Neural cell (in vitro differentiated cells): Measurements from ENCODE around the gene MAML3. TPM values are rescaled to one million over a fixed set of nuclear protein-coding genes. Genes with fewer than 3 reads are reported as not detected.

Source experiments
- H2AFZ ChIP-seq: fragments of 200-600, 300-800 bp; sonication (generic), shearing (Covaris generic); 2 replicates; pipeline ENCODE4 v1.6.0; 2014; ENCODE audit warnings: low read depth, mild to moderate bottlenecking, antibody characterized with exemption, low read length, moderate library complexity
- H3F3A ChIP-seq: fragments of 200-600 bp; shearing (Covaris generic); 2 replicates; pipeline ENCODE4 v1.6.1; 2016; ENCODE audit warnings: mild to moderate bottlenecking, moderate library complexity, mixed read lengths, antibody characterized with exemption, low read length; ENCODE audit not compliant: insufficient read depth, poor library complexity, severe bottlenecking
- H3K27ac ChIP-seq: fragments of 200-600, 300-800 bp; sonication (generic), shearing (Covaris generic); 2 replicates; pipeline ENCODE4 v1.5.1; 2014; ENCODE audit warnings: mild to moderate bottlenecking, low read length, moderate library complexity
- H3K27me3 ChIP-seq: fragments of 300-800, 200-600 bp; sonication (generic), shearing (Covaris generic); 2 replicates; pipeline ENCODE4 v1.6.0; 2014; ENCODE audit warnings: mild to moderate bottlenecking, low read depth, low read length, moderate library complexity; ENCODE audit not compliant: insufficient read depth
- H3K36me3 ChIP-seq: fragments of 300-800, 200-600 bp; sonication (generic), shearing (Covaris generic); 2 replicates; pipeline ENCODE4 v1.5.1; 2014; ENCODE audit warnings: mild to moderate bottlenecking, antibody characterized with exemption, low read length, moderate library complexity; ENCODE audit not compliant: insufficient read depth
- H3K4me2 ChIP-seq: fragments of 300-800, 200-600 bp; sonication (generic), shearing (Covaris generic); 2 replicates; pipeline ENCODE4 v1.6.0; 2014; ENCODE audit warnings: mild to moderate bottlenecking, low read length
- H3K4me3 ChIP-seq: fragments of 300-800, 200-600 bp; sonication (generic), shearing (Covaris generic); 2 replicates; pipeline ENCODE4 v1.5.1; 2014; ENCODE audit warnings: mild to moderate bottlenecking, low read length, moderate library complexity
- H3K79me2 ChIP-seq: fragments of 200-600 bp; shearing (Covaris generic); replicated peaks from 2 replicates; pipeline ENCODE4 v1.6.0; 2014; ENCODE audit warnings: mild to moderate bottlenecking, low read length, moderate library complexity; ENCODE audit not compliant: insufficient read depth
- H3K9ac ChIP-seq: fragments of 300-800, 200-600 bp; sonication (generic), shearing (Covaris generic); 2 replicates; pipeline ENCODE4 v1.6.1; 2016; ENCODE audit warnings: mild to moderate bottlenecking, low read length, mixed read lengths
- H3K9me2 ChIP-seq: fragments of 200-600 bp; shearing (Covaris generic); 2 replicates; pipeline ENCODE4 v1.6.1; 2016; ENCODE audit warnings: mild to moderate bottlenecking, low read length, mixed read lengths; ENCODE audit not compliant: insufficient read depth
- H3K9me3 ChIP-seq: fragments of 200-600, 300-800 bp; sonication (generic), shearing (Covaris generic); 2 replicates; pipeline ENCODE4 v1.6.1; 2016; ENCODE audit warnings: mild to moderate bottlenecking, mixed run types, low read length, moderate library complexity, mixed read lengths
- H4K20me1 ChIP-seq: fragments of 200-600 bp; shearing (Covaris generic); 2 replicates; pipeline ENCODE4 v1.6.1; 2016; ENCODE audit warnings: mild to moderate bottlenecking, mixed run types; ENCODE audit not compliant: insufficient read depth
- CTCF ChIP-seq: fragments of 450-650 bp; IDR thresholded peaks from 2 replicates; pipeline ENCODE4 v1.5.1; 2014; ENCODE audit warnings: antibody characterized with exemption, mild to moderate bottlenecking, moderate library complexity; ENCODE audit not compliant: poor library complexity, severe bottlenecking
- EP300 ChIP-seq: fragments of 450-650 bp; conservative IDR thresholded peaks from 2 replicates; pipeline ENCODE4 v1.6.1; 2014; ENCODE audit warnings: antibody characterized with exemption, mild to moderate bottlenecking, moderate library complexity; ENCODE audit not compliant: poor library complexity, severe bottlenecking
- EZH2 ChIP-seq: fragments of 200-600, 300-800 bp; shearing (Covaris generic), sonication (generic); IDR thresholded peaks from 2 replicates; pipeline ENCODE4 v1.6.1; 2014; ENCODE audit warnings: antibody characterized with exemption, low read length, borderline replicate concordance, mild to moderate bottlenecking; ENCODE audit not compliant: insufficient read depth, poor library complexity, severe bottlenecking
- MXI1 ChIP-seq: fragments of 450-650 bp; conservative IDR thresholded peaks from 2 replicates; pipeline ENCODE4 v1.6.1; 2014; ENCODE audit warnings: antibody characterized with exemption, mild to moderate bottlenecking; ENCODE audit not compliant: poor library complexity, severe bottlenecking
- RAD21 ChIP-seq: fragments of 450-650 bp; conservative IDR thresholded peaks from 2 replicates; pipeline ENCODE4 v1.6.1; 2014; ENCODE audit warnings: antibody characterized with exemption, mild to moderate bottlenecking, moderate library complexity
- REST ChIP-seq: IDR thresholded peaks from 2 replicates; pipeline ENCODE4 v1.6.1; 2012; ENCODE audit warnings: borderline replicate concordance
- SMC3 ChIP-seq: fragments of 450-650 bp; conservative IDR thresholded peaks from 2 replicates; pipeline ENCODE4 v1.6.1; 2014; ENCODE audit warnings: antibody characterized with exemption, mild to moderate bottlenecking, moderate library complexity; ENCODE audit not compliant: poor library complexity
- TAF1 ChIP-seq: IDR thresholded peaks from 2 replicates; pipeline ENCODE4 v1.6.1; 2012; ENCODE audit warnings: low read depth
- polyA plus RNA-seq: library from polyadenylated mRNA; depleted of rRNA; stranded (reverse); fragments of >200 nt; gene quantifications from 2 replicates; pipeline ENCODE4 v1.2.3, GENCODE V29; 2014

Gene MAML3
- polyA plus RNA-seq, 1 donor from 2014 or later, result 10.2 TPM

- Histone ChIP-seq H3K36me3 (no peaks in the 10 kb centered on the region), H3K27me3 (no peaks in the 10 kb centered on the region), H3K9me3 (no peaks in the 10 kb centered on the region), H3K27ac (peak overlapping the region; percentile 90), H3K9ac (peak overlapping the region; percentile 54), H3K9me2 (no peaks in the 10 kb centered on the region), H3F3A (peaks cover 12% of the 10 kb centered on the region), H3K79me2 (no peaks in the 10 kb centered on the region), H4K20me1 (no peaks in the 10 kb centered on the region), H3K4me2 (peak overlapping the region; percentile 64), H3K4me3 (peak overlapping the region; percentile 55), H2AFZ (no peak overlapping the region)
- no peak for TF ChIP-seq TAF1
- no peak for TF ChIP-seq MXI1
- TF ChIP-seq RAD21, result no peak
- no peak for TF ChIP-seq CTCF
- no peak for TF ChIP-seq REST
- no peak for TF ChIP-seq EZH2
Observed at GRCh38 chr4:139846766-139847165, 307.2 kb downstream of the MAML3 start.

- Histone ChIP-seq H3K9me3 (no peaks in the 10 kb centered on the region), H3K79me2 (no peaks in the 10 kb centered on the region), H3K27ac (peak overlapping the region; percentile 90), H3K9me2 (no peaks in the 10 kb centered on the region), H3K9ac (peak overlapping the region; percentile 30), H3K4me2 (peak overlapping the region; percentile 27), H3F3A (peaks cover 12% of the 10 kb centered on the region), H3K27me3 (no peaks in the 10 kb centered on the region), H4K20me1 (no peaks in the 10 kb centered on the region), H2AFZ (no peak overlapping the region), H3K36me3 (no peaks in the 10 kb centered on the region), H3K4me3 (peak overlapping the region; percentile 14)
- TF ChIP-seq SMC3, result no peak
- no peak for TF ChIP-seq EZH2
- TF ChIP-seq EP300, result peak; percentile 39
- TF ChIP-seq CTCF, result no peak
Observed at GRCh38 chr4:139845453-139846093, 308.4 kb downstream of the MAML3 start.
